ENCODE measurements around the gene ZNF516. TPM values are rescaled to one million over a fixed set of nuclear protein-coding genes. Genes with fewer than 3 reads are reported as not detected.
A peak's percentile ranks its signal among the peaks of the same experiment; 100 is the strongest.

Gene ZNF516
- total RNA-seq, 1 donor from 2014 or later: 192 TPM

- DNase-seq: no peak
- H3K4me1 Mint-ChIP-seq (ENCODE audit: low read depth, unreplicated experiment): peaks cover 43% of the 10 kb centered on the region
- H3K36me3 Mint-ChIP-seq (ENCODE audit: unreplicated experiment): peaks cover 14% of the 10 kb centered on the region
- H3K4me3 Mint-ChIP-seq (ENCODE audit: unreplicated experiment): no peak overlapping the region
- H3K27me3 Mint-ChIP-seq (ENCODE audit: unreplicated experiment): peaks cover 7% of the 10 kb centered on the region
- TF ChIP-seq CTCF (IDR thresholded peaks at IDR 0.05; ENCODE audit: partially characterized antibody, unreplicated experiment): no peak
- H3K9me3 Mint-ChIP-seq (ENCODE audit: unreplicated experiment): peaks cover 23% of the 10 kb centered on the region
- no peak overlapping the region for H3K27ac Mint-ChIP-seq (ENCODE audit: unreplicated experiment)
Measured at GRCh38 chr18:76370686-76371085, 124.4 kb downstream of the ZNF516 start.

GRCh38 chr18:76370201-76370600 lies 124.8 kb downstream of the ZNF516 start:
- peaks cover 11% of the 10 kb centered on the region for H3K36me3 Mint-ChIP-seq (ENCODE audit: unreplicated experiment)
- H3K9me3 Mint-ChIP-seq (ENCODE audit: unreplicated experiment): peaks cover 21% of the 10 kb centered on the region
- DNase-seq: no peak
- no peak for TF ChIP-seq CTCF (IDR thresholded peaks at IDR 0.05; ENCODE audit: partially characterized antibody, unreplicated experiment)
- H3K27ac Mint-ChIP-seq (ENCODE audit: unreplicated experiment): peak overlapping the region; percentile 2
- peaks cover 7% of the 10 kb centered on the region for H3K27me3 Mint-ChIP-seq (ENCODE audit: unreplicated experiment)
- peaks cover 42% of the 10 kb centered on the region for H3K4me1 Mint-ChIP-seq (ENCODE audit: low read depth, unreplicated experiment)
- H3K4me3 Mint-ChIP-seq (ENCODE audit: unreplicated experiment): no peak overlapping the region

GRCh38 chr18:76369791-76370190 lies 125.3 kb downstream of the ZNF516 start:
- peaks cover 39% of the 10 kb centered on the region for H3K4me1 Mint-ChIP-seq (ENCODE audit: low read depth, unreplicated experiment)
- peak overlapping the region; percentile 2 for H3K27ac Mint-ChIP-seq (ENCODE audit: unreplicated experiment)
- H3K4me3 Mint-ChIP-seq (ENCODE audit: unreplicated experiment): no peak overlapping the region
- peaks cover 11% of the 10 kb centered on the region for H3K36me3 Mint-ChIP-seq (ENCODE audit: unreplicated experiment)
- H3K9me3 Mint-ChIP-seq (ENCODE audit: unreplicated experiment): peaks cover 21% of the 10 kb centered on the region
- peaks cover 7% of the 10 kb centered on the region for H3K27me3 Mint-ChIP-seq (ENCODE audit: unreplicated experiment)
- no peak for DNase-seq
- no peak for TF ChIP-seq CTCF (IDR thresholded peaks at IDR 0.05; ENCODE audit: partially characterized antibody, unreplicated experiment)

GRCh38 chr18:76368976-76369375 lies 126.1 kb downstream of the ZNF516 start:
- H3K9me3 Mint-ChIP-seq (ENCODE audit: unreplicated experiment): peaks cover 21% of the 10 kb centered on the region
- peaks cover 11% of the 10 kb centered on the region for H3K36me3 Mint-ChIP-seq (ENCODE audit: unreplicated experiment)

GRCh38 chr18:76368271-76368670 lies 126.8 kb downstream of the ZNF516 start:
- Mint-ChIP-seq H3K27ac (ENCODE audit: unreplicated experiment) (no peak overlapping the region), H3K4me3 (ENCODE audit: unreplicated experiment) (no peak overlapping the region), H3K4me1 (ENCODE audit: low read depth, unreplicated experiment) (peaks cover 42% of the 10 kb centered on the region), H3K9me3 (ENCODE audit: unreplicated experiment) (peaks cover 21% of the 10 kb centered on the region), H3K36me3 (ENCODE audit: unreplicated experiment) (peaks cover 11% of the 10 kb centered on the region), H3K27me3 (ENCODE audit: unreplicated experiment) (peaks cover 7% of the 10 kb centered on the region)
- DNase-seq: no peak
- TF ChIP-seq CTCF (IDR thresholded peaks at IDR 0.05; ENCODE audit: partially characterized antibody, unreplicated experiment): no peak

More at GRCh38 chr18:76368976-76369375, 126.1 kb downstream of the ZNF516 start:
- Mint-ChIP-seq H3K27ac (ENCODE audit: unreplicated experiment) (no peak overlapping the region), H3K4me3 (ENCODE audit: unreplicated experiment) (no peak overlapping the region), H3K27me3 (ENCODE audit: unreplicated experiment) (peaks cover 7% of the 10 kb centered on the region), H3K4me1 (ENCODE audit: low read depth, unreplicated experiment) (peaks cover 38% of the 10 kb centered on the region)
- TF ChIP-seq CTCF (IDR thresholded peaks at IDR 0.05; ENCODE audit: partially characterized antibody, unreplicated experiment): no peak
- DNase-seq: no peak

All from glutamatergic neuron (in vitro differentiated cells).